GM21390 (cell line): ENCODE measurements around the gene TNS3.

Experiments
- ATAC-seq: cut with Tn5 transposase; IDR thresholded peaks from one replicate; pipeline ENCODE4 v1.9.1; 2021; ENCODE audit not compliant: unreplicated experiment

The TNS3 gene

DNA sequence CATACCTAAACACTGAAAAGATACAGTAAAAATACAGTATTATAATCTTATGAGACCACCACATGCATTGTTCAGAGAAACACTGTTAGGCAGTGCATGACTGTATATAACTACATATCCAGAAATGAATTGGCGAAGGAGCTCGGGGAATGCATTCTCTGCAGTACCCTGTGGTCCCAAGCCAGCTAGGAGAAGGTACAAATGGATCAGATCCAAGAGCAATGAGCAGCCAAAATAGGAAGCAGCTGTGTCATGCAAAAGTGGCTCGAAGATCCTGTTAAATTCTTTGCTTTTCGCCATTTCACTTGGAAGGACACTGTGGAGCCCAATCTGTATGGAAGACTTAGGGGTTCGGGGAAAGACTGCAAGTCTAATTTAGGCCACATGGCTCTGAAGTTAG, 334.8 kb downstream of the TNS3 start:
- ATAC-seq, result no peak

DNA sequence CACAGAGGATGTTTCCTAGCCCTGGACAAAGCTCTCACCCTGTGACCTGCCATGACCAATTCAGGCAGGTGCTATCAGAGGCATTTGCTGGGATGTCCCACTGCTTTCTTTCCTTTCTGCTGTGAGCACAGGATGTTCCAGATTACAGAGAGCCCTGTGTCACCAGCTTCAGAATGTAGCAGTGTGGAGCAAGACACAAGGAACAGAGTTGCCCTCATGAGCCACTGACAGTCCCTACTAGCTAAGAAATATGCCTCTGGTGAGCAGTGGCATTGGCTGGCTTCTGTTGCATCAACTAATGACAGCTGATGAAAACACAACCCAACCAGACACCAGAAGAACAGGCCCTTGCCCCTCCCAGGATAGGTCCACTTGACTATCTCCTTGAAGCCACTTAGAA, 337.2 kb downstream of the TNS3 start:
- ATAC-seq, result no peak

DNA sequence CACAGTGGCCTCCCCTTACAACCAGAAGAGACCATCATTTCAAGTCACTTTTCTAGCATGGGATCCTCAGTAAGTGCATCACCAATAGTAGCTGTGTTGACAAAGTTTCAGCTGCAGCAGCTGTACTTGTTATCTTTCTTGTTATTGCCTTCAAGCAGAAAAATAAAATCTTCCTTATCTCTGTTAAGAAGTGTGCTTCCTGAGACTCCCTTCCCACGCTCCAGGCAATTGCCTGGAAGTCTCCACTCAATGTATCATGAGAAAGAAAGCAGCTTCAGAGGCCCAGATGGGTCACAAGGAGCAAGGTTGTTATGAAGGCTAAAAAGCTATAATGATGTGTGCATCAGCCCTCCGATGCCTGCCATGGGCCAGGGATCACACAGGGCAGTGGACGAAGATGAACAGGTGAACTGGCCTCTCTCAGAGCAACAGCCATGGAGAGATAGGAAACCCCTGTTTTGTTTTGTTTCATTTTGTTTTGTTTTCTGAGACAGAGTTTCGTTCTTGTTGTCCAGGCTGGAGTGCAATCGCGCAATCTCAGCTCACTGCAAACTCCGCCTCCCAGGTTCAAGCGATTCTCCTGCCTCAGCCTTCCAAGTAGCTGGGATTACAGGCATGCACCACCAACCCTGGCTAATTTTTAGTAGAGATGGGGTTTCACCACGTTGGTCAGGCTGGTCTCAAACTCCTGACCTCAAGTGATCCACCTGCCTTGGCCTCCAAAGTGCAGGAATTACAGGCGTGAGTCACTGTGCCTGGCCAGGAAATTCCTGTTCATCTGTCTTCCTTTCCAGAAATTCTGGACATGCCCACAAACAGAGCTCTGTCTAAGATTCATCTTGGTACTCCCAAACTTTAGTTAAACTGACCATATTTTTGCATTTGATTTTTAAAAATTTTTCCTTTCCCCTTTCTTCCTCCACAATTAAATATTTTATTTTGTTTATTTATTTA, 340.5 kb downstream of the TNS3 start:
- ATAC-seq, result no peak

DNA sequence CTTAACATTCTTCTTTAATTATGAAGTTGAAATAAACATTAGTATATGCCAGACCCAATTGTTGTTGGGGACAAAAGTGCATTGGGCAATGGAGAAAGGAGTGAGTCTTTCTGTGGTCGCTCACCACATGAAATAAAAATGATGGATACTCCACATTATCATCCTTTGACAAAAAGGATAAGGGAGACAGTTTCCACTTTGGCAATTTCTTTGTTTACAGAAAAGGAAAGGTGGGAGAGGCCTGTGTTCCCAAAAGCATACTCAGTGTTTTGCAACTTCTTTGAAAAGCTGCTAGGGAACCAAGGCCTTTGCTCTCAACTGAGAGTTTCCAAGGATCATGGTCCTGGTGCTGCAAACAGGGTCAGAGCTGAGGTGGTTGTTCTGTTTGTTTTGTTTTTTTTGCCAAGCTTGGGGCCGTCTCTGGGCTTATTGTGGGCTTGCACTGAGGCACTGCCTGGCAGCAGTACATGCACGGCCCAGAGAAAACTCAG, 341.9 kb downstream of the TNS3 start:
- ATAC-seq, result no peak

DNA sequence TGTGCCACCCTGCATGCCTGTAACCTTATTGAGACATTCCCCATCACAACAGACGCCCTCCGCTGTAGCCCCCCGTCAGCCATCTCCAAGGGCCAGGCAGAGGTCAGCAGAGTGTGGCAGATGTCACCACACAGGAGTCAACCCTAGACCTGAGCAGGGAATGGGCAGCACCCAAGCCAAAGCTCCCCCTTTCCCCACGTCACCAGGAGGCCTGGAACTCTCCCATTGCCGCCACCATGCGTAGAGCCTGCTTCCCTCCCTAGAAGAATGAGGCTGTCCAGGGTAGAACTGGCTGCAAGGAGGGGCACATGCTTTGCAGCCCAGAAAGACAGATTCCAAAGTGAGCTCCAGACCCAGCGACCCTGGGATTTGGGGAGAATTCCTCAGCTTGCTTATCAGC, 342.9 kb downstream of the TNS3 start:
- no peak for ATAC-seq

DNA sequence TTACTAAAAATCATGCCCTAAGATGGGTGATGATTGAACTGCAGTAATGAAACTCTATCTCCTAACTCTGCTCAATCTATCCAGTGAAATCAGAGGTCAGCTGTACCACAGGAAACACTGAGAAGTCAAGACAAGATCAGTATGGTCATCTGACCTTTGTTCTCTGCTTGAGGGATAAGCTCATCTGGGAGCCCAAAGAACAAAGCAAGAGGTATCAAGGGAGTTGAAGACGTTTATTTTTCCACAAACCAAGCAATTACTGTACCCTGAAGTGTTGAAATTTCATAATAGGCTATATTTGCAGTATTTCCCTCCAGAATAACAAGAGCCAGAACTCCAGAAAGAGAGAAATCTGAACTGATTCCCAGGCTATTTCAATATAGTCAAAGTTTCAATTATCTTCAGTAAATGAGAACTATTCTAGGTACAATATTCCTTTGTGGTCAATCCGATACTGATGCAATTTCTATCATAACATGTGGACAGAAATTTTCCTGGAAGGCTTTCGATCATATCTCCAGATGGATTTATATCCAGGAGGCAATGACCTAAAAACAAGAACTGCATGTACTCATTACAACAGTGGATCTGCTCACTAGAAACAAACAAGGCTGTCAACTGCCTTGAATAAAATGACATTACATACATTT, 345.3 kb downstream of the TNS3 start:
- no peak for ATAC-seq

DNA sequence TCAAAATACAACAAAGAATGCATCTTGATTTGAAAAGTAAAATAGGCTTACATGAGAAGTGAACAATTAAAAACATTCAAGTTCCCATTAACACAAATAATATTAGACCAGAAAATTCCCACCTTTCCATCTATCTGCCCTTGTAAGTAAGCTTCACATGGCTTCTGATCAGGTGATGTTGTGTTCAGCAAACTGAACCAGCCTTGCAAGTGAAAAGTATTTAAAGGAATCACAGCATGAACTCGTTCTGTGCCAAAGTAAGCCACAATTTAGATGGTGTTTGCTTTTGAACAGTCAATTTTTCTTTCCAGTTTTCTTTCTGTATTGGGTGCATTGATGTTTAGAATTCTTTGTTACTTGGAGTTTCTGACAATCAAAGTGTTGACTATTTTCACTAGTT, 347.9 kb downstream of the TNS3 start:
- ATAC-seq, result no peak

DNA sequence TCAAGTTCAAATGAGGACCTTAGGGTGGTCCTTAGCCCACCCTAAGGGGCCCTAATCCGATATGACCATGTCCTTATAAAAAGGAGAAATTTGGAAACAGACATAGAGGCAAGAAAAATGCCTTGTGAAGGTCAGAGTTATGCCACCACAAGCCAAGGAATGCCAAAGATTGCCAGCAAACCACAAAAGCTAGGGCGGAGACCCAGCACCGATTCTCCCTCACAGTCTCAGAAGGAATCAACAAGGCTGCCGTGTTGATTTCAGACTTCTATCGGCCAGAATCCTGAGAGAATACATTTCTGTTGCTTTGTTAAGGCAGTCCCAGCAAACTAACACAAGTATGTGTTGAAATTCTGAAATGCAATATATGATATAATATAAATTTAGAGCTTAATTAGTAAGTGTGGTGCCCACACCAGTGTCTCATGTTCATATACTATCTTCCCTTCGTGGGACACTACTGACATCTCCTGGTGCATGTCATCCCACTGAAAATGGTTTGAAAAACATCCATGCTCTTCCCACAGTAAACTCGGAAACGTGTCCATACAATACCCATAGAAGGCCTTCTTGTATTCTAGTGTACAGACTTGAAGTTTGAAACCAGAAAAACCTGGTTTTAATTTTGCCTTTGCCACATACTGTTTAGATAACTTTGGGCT, 349.0 kb downstream of the TNS3 start:
- ATAC-seq, result no peak

DNA sequence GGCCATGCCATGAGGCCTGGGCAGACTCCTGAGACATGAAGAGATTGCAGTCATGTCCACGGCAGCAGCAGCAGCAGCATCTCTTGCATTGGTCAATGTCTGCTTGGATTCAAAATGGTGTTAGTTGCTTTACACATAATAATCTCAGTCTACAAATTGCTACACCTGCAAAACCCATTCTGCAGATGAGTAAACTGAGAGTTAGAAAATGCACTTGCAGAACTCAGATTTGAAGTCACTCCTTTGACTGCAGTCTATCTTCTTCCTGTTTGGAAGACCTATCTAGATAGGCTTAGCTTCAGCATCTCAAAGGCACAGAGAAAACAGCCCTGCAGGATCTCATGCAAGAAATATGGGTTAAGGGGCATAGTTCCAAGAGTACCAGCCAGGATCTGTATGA, 350.3 kb downstream of the TNS3 start:
- ATAC-seq, result no peak

DNA sequence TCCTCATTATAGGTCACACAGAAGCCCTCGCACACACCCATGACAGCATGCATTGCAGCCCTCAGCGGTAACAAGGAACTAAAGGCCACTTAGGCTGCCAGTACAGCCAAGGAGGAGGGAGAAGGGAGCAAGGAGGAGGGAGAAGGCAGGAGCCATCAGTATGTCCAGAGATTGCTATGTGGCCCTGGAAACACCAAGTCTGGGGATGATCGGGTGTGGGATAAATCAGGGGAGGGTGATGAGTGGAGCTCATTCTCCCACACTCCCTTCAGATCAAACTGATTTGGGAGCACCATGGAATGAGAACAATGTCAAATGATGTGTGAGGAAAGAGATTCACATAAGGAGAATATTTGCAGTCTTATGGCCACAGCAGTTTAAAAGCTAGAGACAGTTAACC, 350.9 kb downstream of the TNS3 start:
- no peak for ATAC-seq

DNA sequence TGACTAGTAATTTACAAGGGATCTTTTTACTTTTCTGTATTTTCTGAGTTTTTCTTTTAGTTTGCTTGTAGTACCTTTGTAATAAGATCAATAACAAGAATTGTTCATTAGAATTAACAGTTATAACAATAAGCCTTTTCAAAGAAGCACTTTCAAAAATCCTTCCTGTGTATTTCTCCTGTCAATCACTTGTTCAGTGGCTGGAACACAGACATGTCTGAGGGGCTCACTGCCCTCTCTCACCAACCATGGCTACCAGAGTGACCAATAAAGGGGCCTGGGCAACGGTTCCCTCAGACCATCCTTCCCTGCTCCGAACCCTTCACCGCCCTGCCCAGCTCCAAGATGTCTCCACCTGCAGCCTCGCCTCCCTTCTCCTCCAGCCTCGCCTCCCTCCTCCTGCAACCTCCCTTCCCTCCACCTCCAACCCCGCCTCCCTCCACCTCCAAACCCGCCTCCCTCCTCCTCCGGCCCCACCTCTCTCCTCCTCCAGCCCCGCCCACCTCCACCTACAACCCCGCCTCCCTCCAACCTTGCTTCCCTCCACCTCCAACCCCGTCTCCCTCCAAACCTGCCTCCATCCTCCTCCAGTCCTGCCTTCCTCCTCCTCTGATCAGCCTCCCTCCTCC, 353.4 kb downstream of the TNS3 start:
- ATAC-seq, result no peak

DNA sequence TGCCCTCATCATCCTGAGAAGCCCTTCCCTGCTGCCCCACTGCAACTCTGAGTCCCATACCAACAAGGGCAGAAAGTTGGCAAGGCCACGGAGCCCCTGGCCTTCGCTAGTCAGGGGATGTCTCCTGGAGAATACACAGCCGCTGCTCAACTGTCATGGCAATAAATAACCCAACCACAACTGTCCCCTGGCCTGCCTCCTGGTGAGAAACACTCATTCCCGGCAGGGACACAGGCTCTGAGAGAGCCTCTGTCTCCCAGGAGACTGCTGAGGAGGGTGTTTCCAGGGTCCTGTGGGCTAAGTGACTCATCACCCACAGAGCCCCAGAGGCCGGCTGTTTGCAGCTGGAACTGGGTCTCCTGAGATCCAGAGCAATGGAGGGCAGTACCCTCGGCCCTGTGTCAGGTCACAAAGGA, 354.1 kb downstream of the TNS3 start:
- peak; percentile 64 for ATAC-seq

DNA sequence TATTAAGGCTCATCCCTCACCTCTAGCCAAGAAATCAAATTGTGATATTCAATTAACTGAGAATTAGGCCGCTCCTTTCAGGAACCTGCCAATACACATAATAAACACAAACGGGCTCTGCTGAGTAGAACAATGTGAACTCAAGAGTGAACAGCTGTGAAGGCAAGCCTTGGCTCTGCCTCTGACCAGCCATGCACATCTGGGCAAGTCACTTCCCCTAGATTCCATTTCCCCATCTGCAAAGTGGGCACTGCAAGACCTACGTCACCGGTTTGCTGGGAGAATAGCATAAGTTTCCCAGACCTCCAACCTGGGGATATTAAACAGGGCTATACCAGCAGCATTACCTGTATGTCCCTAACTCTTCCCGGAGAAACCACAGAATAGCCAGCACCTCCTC, 355.2 kb downstream of the TNS3 start:
- no peak for ATAC-seq

DNA sequence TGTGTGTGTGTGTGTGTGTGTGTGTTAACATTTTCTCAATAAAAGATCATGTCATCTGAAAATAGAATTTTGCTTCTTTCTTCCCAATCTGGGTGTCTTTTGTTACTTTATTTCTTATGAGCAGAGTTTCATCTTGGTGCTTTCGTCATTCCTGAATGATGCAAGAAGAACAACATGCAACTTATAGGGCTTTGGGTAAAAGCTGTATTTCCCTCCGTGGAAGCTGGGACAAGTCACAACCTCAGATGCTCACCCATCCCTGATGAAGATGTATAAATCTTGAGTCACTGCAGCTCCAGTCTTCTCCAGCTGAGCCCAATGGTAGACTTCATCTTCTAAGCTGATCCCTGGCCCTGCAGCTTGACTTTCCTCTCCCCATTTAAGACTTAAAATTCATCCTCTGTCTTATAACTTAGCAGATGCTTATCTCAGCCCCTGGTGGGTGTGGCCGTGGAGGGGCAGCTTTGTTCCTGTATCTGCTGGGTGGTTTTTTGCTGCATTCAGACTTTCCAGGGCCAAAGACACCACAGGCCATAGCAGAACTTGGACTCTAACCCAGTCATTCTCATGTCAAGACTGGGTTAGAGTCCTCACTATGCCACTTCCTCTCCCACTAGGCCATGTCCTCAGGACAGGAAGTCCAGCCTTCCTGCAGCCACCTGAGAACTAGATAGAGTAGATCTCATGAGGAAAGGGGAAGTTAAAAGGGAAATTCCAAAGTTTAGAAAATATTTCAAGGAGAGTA, 356.4 kb downstream of the TNS3 start:
- peak; percentile 41 for ATAC-seq
